ENCODE results near the gene PDHX.

Gene PDHX

DNA sequence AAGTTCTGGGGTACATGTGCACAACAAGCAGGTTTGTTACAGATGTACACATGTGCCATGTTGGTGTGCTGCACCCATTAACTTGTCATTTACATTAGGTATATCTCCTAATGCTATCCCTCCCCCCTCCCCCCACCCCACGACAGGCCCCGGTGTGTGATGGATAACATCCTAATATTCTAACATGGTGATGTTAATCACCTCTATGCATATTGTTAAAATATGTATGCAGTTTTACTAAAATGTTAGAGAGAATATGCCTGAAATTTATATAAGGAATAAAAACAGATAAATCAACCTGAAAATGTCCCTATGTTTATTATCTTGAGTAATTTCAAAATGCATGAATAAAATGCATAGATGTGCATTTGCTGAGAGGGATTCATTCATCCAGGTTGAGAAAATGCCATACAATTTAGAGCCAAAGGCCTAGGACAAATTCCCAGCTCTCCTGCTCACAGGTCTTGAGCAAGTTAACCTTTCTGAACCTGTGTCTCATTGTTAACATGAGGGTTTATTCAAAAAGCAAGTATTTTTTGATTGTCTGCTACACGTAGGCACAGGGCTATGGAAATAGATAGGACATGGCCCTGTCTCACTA lies 38.9 kb upstream of the PDHX start:
- TF ChIP-seq, protein P1, sequence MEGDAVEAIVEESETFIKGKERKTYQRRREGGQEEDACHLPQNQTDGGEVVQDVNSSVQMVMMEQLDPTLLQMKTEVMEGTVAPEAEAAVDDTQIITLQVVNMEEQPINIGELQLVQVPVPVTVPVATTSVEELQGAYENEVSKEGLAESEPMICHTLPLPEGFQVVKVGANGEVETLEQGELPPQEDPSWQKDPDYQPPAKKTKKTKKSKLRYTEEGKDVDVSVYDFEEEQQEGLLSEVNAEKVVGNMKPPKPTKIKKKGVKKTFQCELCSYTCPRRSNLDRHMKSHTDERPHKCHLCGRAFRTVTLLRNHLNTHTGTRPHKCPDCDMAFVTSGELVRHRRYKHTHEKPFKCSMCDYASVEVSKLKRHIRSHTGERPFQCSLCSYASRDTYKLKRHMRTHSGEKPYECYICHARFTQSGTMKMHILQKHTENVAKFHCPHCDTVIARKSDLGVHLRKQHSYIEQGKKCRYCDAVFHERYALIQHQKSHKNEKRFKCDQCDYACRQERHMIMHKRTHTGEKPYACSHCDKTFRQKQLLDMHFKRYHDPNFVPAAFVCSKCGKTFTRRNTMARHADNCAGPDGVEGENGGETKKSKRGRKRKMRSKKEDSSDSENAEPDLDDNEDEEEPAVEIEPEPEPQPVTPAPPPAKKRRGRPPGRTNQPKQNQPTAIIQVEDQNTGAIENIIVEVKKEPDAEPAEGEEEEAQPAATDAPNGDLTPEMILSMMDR (IDR thresholded peaks at IDR 0.05; ENCODE audit: poor library complexity, severe bottlenecking): no peak
- no peak for DNase-seq (ENCODE audit: low spot score)
- Histone ChIP-seq H3K36me3 (ENCODE audit: low read depth) (peaks cover 5% of the 10 kb centered on the region), H3K4me3 (ENCODE audit: severe bottlenecking) (no peak overlapping the region), H3K4me1 (ENCODE audit: insufficient read depth, poor library complexity, severe bottlenecking) (no peaks in the 10 kb centered on the region), H3K9me3 (ENCODE audit: severe bottlenecking) (no peaks in the 10 kb centered on the region), H3K27me3 (ENCODE audit: insufficient read depth, poor library complexity, severe bottlenecking) (no peaks in the 10 kb centered on the region), H3K27ac (ENCODE audit: poor library complexity, severe bottlenecking) (no peak overlapping the region)
- no peak for ATAC-seq (ENCODE audit: low read depth)

DNA sequence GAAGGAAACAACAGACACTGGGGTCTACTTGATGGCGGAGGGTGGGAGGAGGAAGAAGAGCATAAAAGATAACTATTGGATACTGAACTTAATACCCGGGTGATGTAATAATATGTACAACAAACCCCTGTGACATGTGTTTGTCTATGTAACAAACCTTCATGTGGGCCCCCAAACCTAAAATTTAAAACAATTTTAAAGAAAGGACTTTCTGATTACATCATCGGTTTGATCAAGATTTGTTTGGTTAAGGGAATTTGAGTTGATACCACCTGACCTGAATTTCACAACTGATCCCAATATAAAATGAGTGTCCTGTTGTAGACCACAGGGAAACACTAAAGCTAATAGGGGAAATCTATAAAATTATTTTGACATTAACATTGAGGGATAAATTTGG lies 34.5 kb upstream of the PDHX start:
- peaks cover 19% of the 10 kb centered on the region for H3K36me3 ChIP-seq (ENCODE audit: low read depth)
- no peaks in the 10 kb centered on the region for H3K4me1 ChIP-seq (ENCODE audit: insufficient read depth, poor library complexity, severe bottlenecking)
- ATAC-seq (ENCODE audit: low read depth): no peak
- TF ChIP-seq, protein P1 (IDR thresholded peaks at IDR 0.05; ENCODE audit: poor library complexity, severe bottlenecking): no peak
- H3K4me3 ChIP-seq (ENCODE audit: severe bottlenecking): no peak overlapping the region
- no peak for DNase-seq (ENCODE audit: low spot score)
- H3K27me3 ChIP-seq (ENCODE audit: insufficient read depth, poor library complexity, severe bottlenecking): no peaks in the 10 kb centered on the region
- H3K27ac ChIP-seq (ENCODE audit: poor library complexity, severe bottlenecking): no peak overlapping the region
- no peaks in the 10 kb centered on the region for H3K9me3 ChIP-seq (ENCODE audit: severe bottlenecking)

DNA sequence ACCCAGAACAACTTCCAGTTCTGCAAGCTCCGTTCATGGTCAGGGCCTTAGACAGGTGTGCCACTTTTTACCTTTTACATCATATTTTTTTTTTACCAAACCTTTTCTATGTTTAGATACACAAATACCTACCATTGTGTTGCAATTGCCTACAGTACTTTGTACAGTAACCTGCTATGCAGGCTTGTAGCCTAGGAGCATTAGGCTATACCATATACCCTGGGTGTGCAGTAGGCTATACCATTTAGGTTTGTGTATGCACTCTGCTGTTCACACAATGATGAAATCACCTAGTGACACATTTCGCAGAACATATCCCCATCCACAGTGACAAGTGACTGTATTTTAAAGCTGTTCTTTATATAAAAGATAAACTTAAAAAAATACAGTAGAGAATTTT lies 29.8 kb upstream of the PDHX start:
- H3K4me1 ChIP-seq (ENCODE audit: insufficient read depth, poor library complexity, severe bottlenecking): no peaks in the 10 kb centered on the region
- TF ChIP-seq, protein P1 (IDR thresholded peaks at IDR 0.05; ENCODE audit: poor library complexity, severe bottlenecking): no peak
- H3K27ac ChIP-seq (ENCODE audit: poor library complexity, severe bottlenecking): no peak overlapping the region
- H3K36me3 ChIP-seq (ENCODE audit: low read depth): peaks cover 23% of the 10 kb centered on the region
- no peaks in the 10 kb centered on the region for H3K27me3 ChIP-seq (ENCODE audit: insufficient read depth, poor library complexity, severe bottlenecking)
- H3K4me3 ChIP-seq (ENCODE audit: severe bottlenecking): no peak overlapping the region
- ATAC-seq (ENCODE audit: low read depth) (no peak), DNase-seq (ENCODE audit: low spot score) (no peak)
- H3K9me3 ChIP-seq (ENCODE audit: severe bottlenecking): no peaks in the 10 kb centered on the region

DNA sequence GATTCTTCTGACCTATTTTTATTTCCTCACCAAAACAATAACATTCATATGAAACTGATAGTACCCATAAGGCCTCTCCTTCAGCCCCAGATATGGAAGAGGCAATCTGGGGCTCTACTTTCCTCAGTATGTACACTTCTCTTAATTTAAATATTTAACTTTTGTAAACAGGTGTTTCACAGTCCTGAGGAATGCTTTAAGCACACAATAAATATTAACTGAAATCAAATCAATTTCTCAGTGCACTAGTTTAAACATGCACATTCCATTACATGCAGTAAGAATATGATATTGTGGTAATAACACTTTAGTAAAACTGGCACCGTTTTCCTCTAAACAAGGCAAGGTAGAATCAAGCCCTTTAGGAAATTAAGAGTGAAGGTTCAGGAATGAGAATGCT lies 29.2 kb upstream of the PDHX start:
- no peak overlapping the region for H3K27ac ChIP-seq (ENCODE audit: poor library complexity, severe bottlenecking)
- TF ChIP-seq, protein P1 (IDR thresholded peaks at IDR 0.05; ENCODE audit: poor library complexity, severe bottlenecking): no peak

DNA sequence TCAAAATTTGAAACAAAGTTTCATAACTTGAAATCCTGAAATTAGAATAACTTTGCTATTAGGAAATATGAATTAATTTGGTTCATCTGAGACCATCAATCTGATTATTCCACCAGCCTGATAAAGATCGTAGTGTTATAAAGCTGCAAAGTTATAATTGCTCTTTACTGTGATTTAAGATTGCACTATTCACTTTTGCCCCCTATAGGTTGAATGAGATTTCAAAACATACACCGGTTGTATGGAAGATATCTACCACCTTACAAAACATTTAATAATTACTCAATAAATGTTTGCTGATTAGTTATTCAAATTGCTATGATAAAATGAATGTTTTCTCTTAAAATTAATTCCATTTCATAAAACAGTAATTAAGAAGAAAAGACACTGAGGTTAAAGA lies 26.3 kb upstream of the PDHX start:
- peaks cover 4% of the 10 kb centered on the region; the same call in 1 of the 2 replicates for H3K36me3 ChIP-seq (ENCODE audit: low read depth)
- no peak overlapping the region for H3K27ac ChIP-seq (ENCODE audit: poor library complexity, severe bottlenecking)
- no peaks in the 10 kb centered on the region for H3K9me3 ChIP-seq (ENCODE audit: severe bottlenecking)
- ATAC-seq (ENCODE audit: low read depth) (no peak), DNase-seq (ENCODE audit: low spot score) (no peak)
- TF ChIP-seq, protein P1 (IDR thresholded peaks at IDR 0.05; ENCODE audit: poor library complexity, severe bottlenecking): peak; percentile 61
- H3K27me3 ChIP-seq (ENCODE audit: insufficient read depth, poor library complexity, severe bottlenecking): no peaks in the 10 kb centered on the region
- H3K4me3 ChIP-seq (ENCODE audit: severe bottlenecking): no peak overlapping the region
- no peaks in the 10 kb centered on the region for H3K4me1 ChIP-seq (ENCODE audit: insufficient read depth, poor library complexity, severe bottlenecking)

More for the DNA sequence above, 29.2 kb upstream of the PDHX start:
- H3K4me1 ChIP-seq (ENCODE audit: insufficient read depth, poor library complexity, severe bottlenecking): no peaks in the 10 kb centered on the region
- H3K27me3 ChIP-seq (ENCODE audit: insufficient read depth, poor library complexity, severe bottlenecking): no peaks in the 10 kb centered on the region
- H3K9me3 ChIP-seq (ENCODE audit: severe bottlenecking): no peaks in the 10 kb centered on the region
- H3K36me3 ChIP-seq (ENCODE audit: low read depth): peaks cover 20% of the 10 kb centered on the region
- ATAC-seq (ENCODE audit: low read depth): no peak
- H3K4me3 ChIP-seq (ENCODE audit: severe bottlenecking): no peak overlapping the region
- DNase-seq (ENCODE audit: low spot score): no peak

All from RWPE2 (cell line).